WERI-Rb-1 (cell line): ENCODE data around the gene SNX7.

Experiments used
- DNase-seq: peaks from one replicate; pipeline ENCODE4 v3.0.0-alpha.2; 2020
- H3K27ac ChIP-seq: fragments of 250-450 bp; sonication (Bioruptor Pico); 2 replicates; pipeline ENCODE4 v1.5.1; 2020; ENCODE audit warnings: mild to moderate bottlenecking, moderate library complexity
- H3K27me3 ChIP-seq: fragments of 250-450 bp; sonication (Bioruptor Pico); 2 replicates; pipeline ENCODE4 v1.5.1; 2021; ENCODE audit warnings: mild to moderate bottlenecking, low read depth, moderate library complexity; ENCODE audit not compliant: insufficient read depth, severe bottlenecking
- H3K36me3 ChIP-seq: fragments of 250-450 bp; sonication (Bioruptor Pico); 2 replicates; pipeline ENCODE4 v1.5.1; 2020; ENCODE audit warnings: mild to moderate bottlenecking, moderate library complexity
- H3K4me3 ChIP-seq: 2 replicates; pipeline ENCODE4 v1.5.1; 2011; ENCODE audit warnings: low read depth, mild to moderate bottlenecking, control low read depth, low read length
- H3K9me3 ChIP-seq: fragments of 250-450 bp; sonication (Bioruptor Pico); 2 replicates; pipeline ENCODE4 v1.5.1; 2021; ENCODE audit warnings: mild to moderate bottlenecking, moderate library complexity; ENCODE audit not compliant: severe bottlenecking
- TF ChIP-seq, protein P1 (sequence below): IDR thresholded peaks from 2 replicates; pipeline ENCODE4 v1.5.1; 2011; ENCODE audit warnings: low read depth, mild to moderate bottlenecking, control low read depth, inconsistent platforms, low read length

Gene SNX7

GRCh38 chr1:98696077-98696476 lies 34.6 kb downstream of the SNX7 start:
- no peak for DNase-seq
- Histone ChIP-seq H3K27me3 (no peaks in the 10 kb centered on the region), H3K4me3 (no peak overlapping the region), H3K9me3 (no peaks in the 10 kb centered on the region), H3K36me3 (no peaks in the 10 kb centered on the region), H3K27ac (no peak overlapping the region)
- TF ChIP-seq, protein P1, sequence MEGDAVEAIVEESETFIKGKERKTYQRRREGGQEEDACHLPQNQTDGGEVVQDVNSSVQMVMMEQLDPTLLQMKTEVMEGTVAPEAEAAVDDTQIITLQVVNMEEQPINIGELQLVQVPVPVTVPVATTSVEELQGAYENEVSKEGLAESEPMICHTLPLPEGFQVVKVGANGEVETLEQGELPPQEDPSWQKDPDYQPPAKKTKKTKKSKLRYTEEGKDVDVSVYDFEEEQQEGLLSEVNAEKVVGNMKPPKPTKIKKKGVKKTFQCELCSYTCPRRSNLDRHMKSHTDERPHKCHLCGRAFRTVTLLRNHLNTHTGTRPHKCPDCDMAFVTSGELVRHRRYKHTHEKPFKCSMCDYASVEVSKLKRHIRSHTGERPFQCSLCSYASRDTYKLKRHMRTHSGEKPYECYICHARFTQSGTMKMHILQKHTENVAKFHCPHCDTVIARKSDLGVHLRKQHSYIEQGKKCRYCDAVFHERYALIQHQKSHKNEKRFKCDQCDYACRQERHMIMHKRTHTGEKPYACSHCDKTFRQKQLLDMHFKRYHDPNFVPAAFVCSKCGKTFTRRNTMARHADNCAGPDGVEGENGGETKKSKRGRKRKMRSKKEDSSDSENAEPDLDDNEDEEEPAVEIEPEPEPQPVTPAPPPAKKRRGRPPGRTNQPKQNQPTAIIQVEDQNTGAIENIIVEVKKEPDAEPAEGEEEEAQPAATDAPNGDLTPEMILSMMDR, result no peak

GRCh38 chr1:98697781-98698180 lies 36.3 kb downstream of the SNX7 start:
- H3K36me3 ChIP-seq, result no peaks in the 10 kb centered on the region
- no peak overlapping the region for H3K27ac ChIP-seq
- H3K27me3 ChIP-seq, result no peaks in the 10 kb centered on the region
- no peaks in the 10 kb centered on the region for H3K9me3 ChIP-seq
- TF ChIP-seq, protein P1, result no peak
- H3K4me3 ChIP-seq, result no peak overlapping the region
- DNase-seq, result no peak

- no peak overlapping the region for H3K27ac ChIP-seq
- H3K27me3 ChIP-seq, result no peaks in the 10 kb centered on the region
- H3K4me3 ChIP-seq, result no peak overlapping the region
- H3K36me3 ChIP-seq, result no peaks in the 10 kb centered on the region
- TF ChIP-seq, protein P1, result no peak
- DNase-seq, result no peak
- H3K9me3 ChIP-seq, result no peaks in the 10 kb centered on the region
Measured at GRCh38 chr1:98698625-98699024, 37.1 kb downstream of the SNX7 start.

- Histone ChIP-seq H3K27me3 (no peaks in the 10 kb centered on the region), H3K4me3 (no peak overlapping the region), H3K36me3 (no peaks in the 10 kb centered on the region), H3K27ac (no peak overlapping the region), H3K9me3 (no peaks in the 10 kb centered on the region)
- no peak for DNase-seq
- TF ChIP-seq, protein P1, result no peak
Measured at GRCh38 chr1:98700228-98700627, 38.7 kb downstream of the SNX7 start.

DNA sequence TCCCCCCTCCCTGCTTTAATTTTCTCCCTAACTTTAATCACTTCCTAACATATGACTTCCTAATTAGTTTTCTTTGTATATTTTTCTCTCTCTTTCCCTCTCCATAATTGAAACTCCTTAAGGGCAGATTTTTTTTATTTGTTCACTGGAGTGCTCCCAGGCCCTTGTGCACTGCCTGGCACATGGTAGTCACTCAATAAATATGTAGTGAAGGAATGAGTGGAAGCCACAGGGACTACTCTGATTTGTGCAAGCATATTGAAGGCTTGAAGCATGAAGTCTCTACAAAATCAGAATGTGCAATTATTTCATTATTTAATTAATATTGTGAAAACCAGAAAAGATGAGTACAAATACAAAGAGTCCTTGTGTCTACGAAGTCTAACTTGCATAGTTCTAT lies 41.5 kb downstream of the SNX7 start:
- Histone ChIP-seq H3K27me3 (no peaks in the 10 kb centered on the region), H3K27ac (no peak overlapping the region), H3K36me3 (no peaks in the 10 kb centered on the region), H3K4me3 (no peak overlapping the region), H3K9me3 (no peaks in the 10 kb centered on the region)
- TF ChIP-seq, protein P1, result no peak
- no peak for DNase-seq

DNA sequence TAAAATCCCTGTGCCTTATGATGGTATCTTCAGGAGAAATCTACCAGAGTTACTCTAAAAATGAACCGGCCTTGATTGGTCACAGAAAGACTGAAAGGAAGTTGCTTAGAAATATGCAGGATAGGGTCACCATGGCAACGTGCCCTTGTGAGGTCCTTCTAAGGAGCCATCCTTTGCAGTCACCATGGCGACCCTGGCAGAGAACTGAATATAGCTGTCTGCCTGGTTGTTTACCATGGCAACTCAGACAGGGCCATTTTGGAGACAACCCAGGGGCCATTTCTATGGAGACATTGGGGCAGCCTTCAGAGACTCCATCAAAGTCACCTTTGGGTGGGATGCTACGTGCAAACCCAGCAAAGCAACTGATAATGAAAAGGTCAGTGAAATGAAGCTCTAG lies 43.0 kb downstream of the SNX7 start:
- no peaks in the 10 kb centered on the region for H3K27me3 ChIP-seq
- no peaks in the 10 kb centered on the region for H3K9me3 ChIP-seq
- TF ChIP-seq, protein P1, result no peak
- H3K27ac ChIP-seq, result no peak overlapping the region
- no peak overlapping the region for H3K4me3 ChIP-seq
- no peak for DNase-seq
- no peaks in the 10 kb centered on the region for H3K36me3 ChIP-seq
